ENCODE results near the gene ZFYVE1.

- TF ChIP-seq CTCF (IDR thresholded peaks at IDR 0.05; ENCODE audit: insufficient read depth, low read length) (no peak), REST (IDR thresholded peaks at IDR 0.05; ENCODE audit: insufficient replicate concordance, low read depth) (no peak), POLR2AphosphoS5 (IDR thresholded peaks at IDR 0.05; ENCODE audit: low read depth) (no peak), SPI1 (IDR thresholded peaks at IDR 0.05; ENCODE audit: borderline replicate concordance, low read depth) (no peak), GABPA (IDR thresholded peaks at IDR 0.05; ENCODE audit: low read depth) (no peak)
Observed at GRCh38 chr14:72947366-72948160, 79.3 kb downstream of the ZFYVE1 start.

All from HL-60 (cell line).